Thyroid gland (tissue), 4 donors: Measurements from ENCODE around the gene P3H3. TPM values are rescaled to one million over a fixed set of nuclear protein-coding genes. Genes with fewer than 3 reads are reported as not detected.
A peak's percentile ranks its signal among the peaks of the same experiment; 100 is the strongest.
"Not testable (repeated sequence)": the region's sequence is repeated elsewhere in the genome, so short reads cannot be mapped to it uniquely, and the experiment has no call there.

Source experiments
- DNase-seq, 2 donors: peaks; one replicate each; pipeline ENCODE4 v3.0.0-alpha.2; 2019
- H3K27ac ChIP-seq, 3 donors: fragments of 200-600 bp; sonication (generic); 1 replicate in 2 of 3; 2 replicates in 1 of 3; pipeline ENCODE4 v1.5.1; 2016 to 2019; ENCODE audit warnings: mild to moderate bottlenecking in 1 of 3, moderate library complexity in 1 of 3
- H3K27me3 ChIP-seq: fragments of 200-600 bp; sonication (generic); one replicate; pipeline ENCODE4 v1.5.1; 2019
- H3K36me3 ChIP-seq, 2 donors: fragments of 200-600 bp; sonication (generic); one replicate each; pipeline ENCODE4 v1.5.1; 2016 to 2019
- H3K4me1 ChIP-seq, 2 donors: fragments of 200-600 bp; sonication (generic); one replicate each; pipeline ENCODE4 v1.5.1; 2017 to 2019
- H3K4me3 ChIP-seq, 3 donors: fragments of 200-600 bp; sonication (generic); replicated peaks in 1 of 3; 1 replicate in 2 of 3; 2 replicates in 1 of 3; pipeline ENCODE4 v1.5.1; 2016; ENCODE audit warnings: mild to moderate bottlenecking in 1 of 3
- H3K9me3 ChIP-seq: fragments of 200-600 bp; sonication (generic); one replicate; pipeline ENCODE4 v1.5.1; 2017
- CTCF ChIP-seq, 6 experiments: fragments of 200-600 bp in 3 of 6; fragments of 450-650 bp in 3 of 6; sonication (generic) in 3 of 6; IDR thresholded peaks; one replicate each; pipeline ENCODE4 v1.5.1; 2016 to 2019; ENCODE audit warnings: antibody characterized with exemption in 6 of 6, mild to moderate bottlenecking in 2 of 6, inconsistent platforms in 1 of 6, moderate library complexity in 1 of 6
- POLR2A ChIP-seq, 2 donors: fragments of 450-650 bp; IDR thresholded peaks; one replicate each; pipeline ENCODE4 v1.6.1; 2017; ENCODE audit warnings: antibody characterized with exemption in 2 of 2, mild to moderate bottlenecking in 2 of 2, moderate library complexity in 1 of 2
- WGBS, 2 donors: methylation state at CpG; one replicate each; pipeline ENCODE4 v1.1.5; 2017; 5-methylcytosine and 5-hydroxymethylcytosine counted together
- intact Hi-C: fragments of 100-400 bp; cut with DNase I; formaldehyde crosslinking; loops from one replicate; pipeline ENCODE4 v1.15.1; 2023
- total RNA-seq, 4 donors: library from RNA; depleted of rRNA; stranded (reverse); fragments of >200 nt; gene quantifications; one replicate each; pipeline ENCODE4 v1.2.3, GENCODE V29; 2016

Gene P3H3
- total RNA-seq, 4 donors from 2014 or later = 13.6 to 27.9 (median 20.3) TPM

- H3K9me3 ChIP-seq = no peaks in the 10 kb centered on the region
- no peak for TF ChIP-seq CTCF (IDR thresholded peaks at IDR 0.05)
- no peak for TF ChIP-seq POLR2A (IDR thresholded peaks at IDR 0.05)
- H3K27me3 ChIP-seq = no peaks in the 10 kb centered on the region
- H3K36me3 ChIP-seq = peaks cover 48 to 58% of the 10 kb centered on the region in 2 donors
- intact Hi-C loops = no loop called here
- 94 to 100% methylated on average over 8 to 16 of the region's 16 CpGs for WGBS, 2 donors
- DNase-seq = no peak
- H3K27ac ChIP-seq = no peak overlapping the region
- H3K4me3 ChIP-seq = no peak overlapping the region
- peaks cover 10 to 11% of the 10 kb centered on the region in 2 donors for H3K4me1 ChIP-seq
Observed at GRCh38 chr12:6863586-6864321, 35.5 kb downstream of the P3H3 start.

- Histone ChIP-seq H3K36me3 (peaks cover 49 to 50% of the 10 kb centered on the region in 2 donors), H3K4me1 (peaks cover 16 to 23% of the 10 kb centered on the region in 2 donors)
- H3K27ac ChIP-seq, H3K27me3 ChIP-seq, intact Hi-C loops, H3K9me3 ChIP-seq, H3K4me3 ChIP-seq, DNase-seq: not testable (repeated sequence)
- 88 to 98% methylated on average over 5 of the region's 5 CpGs for WGBS, 2 donors
Observed at GRCh38 chr12:6865307-6865706, 37.1 kb downstream of the P3H3 start.

- Histone ChIP-seq H3K27me3 (no peaks in the 10 kb centered on the region), H3K9me3 (no peaks in the 10 kb centered on the region), H3K36me3 (peaks cover 42 to 45% of the 10 kb centered on the region in 2 donors), H3K4me1 (peaks cover 17 to 28% of the 10 kb centered on the region in 2 donors), H3K27ac (peak overlapping the region in 2 of 3 donors; percentile 84 to 98), H3K4me3 (peak overlapping the region in 1 of 3 donors; percentile 100)
- WGBS, 2 donors = 77 to 78% methylated on average over 17 to 19 of the region's 19 CpGs
- no peak for DNase-seq
- TF ChIP-seq CTCF (IDR thresholded peaks at IDR 0.05) = no peak
- TF ChIP-seq POLR2A (IDR thresholded peaks at IDR 0.05) = no peak
- intact Hi-C loops = no loop called here
Observed at GRCh38 chr12:6866163-6866919, 38.1 kb downstream of the P3H3 start.

- TF ChIP-seq CTCF (IDR thresholded peaks at IDR 0.05) (peak in 1 of 6 experiments; percentile 15), POLR2A (IDR thresholded peaks at IDR 0.05) (no peak)
- H3K4me1 ChIP-seq = peaks cover 24 to 34% of the 10 kb centered on the region in 2 donors
- no peak for DNase-seq
- peak overlapping the region; percentile 84 to 98 (median 92) for H3K27ac ChIP-seq
- intact Hi-C loops = no loop called here
- H3K36me3 ChIP-seq = peaks cover 39 to 41% of the 10 kb centered on the region in 2 donors
- peak overlapping the region in 2 of 3 donors; percentile 46 to 100 for H3K4me3 ChIP-seq
- 0 to 3% methylated on average over 10 to 14 of the region's 33 CpGs for WGBS, 2 donors
- H3K9me3 ChIP-seq = no peaks in the 10 kb centered on the region
- no peaks in the 10 kb centered on the region for H3K27me3 ChIP-seq
Observed at GRCh38 chr12:6866920-6867412, 38.8 kb downstream of the P3H3 start.

- 1% methylated on average over 38 of the region's 86 CpGs; no CpG with 5 or more reads in 1 of the 2 donors for WGBS, 2 donors
- H3K36me3 ChIP-seq = peaks cover 32 to 37% of the 10 kb centered on the region in 2 donors
- H3K4me1 ChIP-seq = peaks cover 26 to 37% of the 10 kb centered on the region in 2 donors
- H3K27ac ChIP-seq = peak within 1 kb of the TSS; percentile 84 to 98 (median 92)
- DNase-seq = peak; percentile 80 to 81
- TF ChIP-seq CTCF (IDR thresholded peaks at IDR 0.05) = no peak
- peak; percentile 95 to 99 for TF ChIP-seq POLR2A (IDR thresholded peaks at IDR 0.05)
- intact Hi-C loops = loop anchor here (2.0 kb wide), 1 partner anchor 71 kb away; no protein-coding TSS in a partner anchor
- H3K4me3 ChIP-seq = peak within 1 kb of the TSS; percentile 61 to 100 (median 99)
- no peaks in the 10 kb centered on the region for H3K9me3 ChIP-seq
- H3K27me3 ChIP-seq = no peaks in the 10 kb centered on the region
Observed at GRCh38 chr12:6867413-6868210, 39.4 kb downstream of the P3H3 start, which contains the start of gene TPI1. Gene TPI1, plus strand, starts transcription at chr12:6867531. Its CDS starts 36 bp downstream, at chr12:6867567.
